NK-92 (cell line): ENCODE data around the gene CCDC110.

Experiments used
- DNase-seq: peaks from one replicate; lab custom pipeline; 2025; ENCODE audit not compliant: unreplicated experiment; lab: John Stamatoyannopoulos, UW

The CCDC110 gene

GRCh38 chr4:185424905-185425646 lies 46.5 kb downstream of the CCDC110 start:
- no peak for DNase-seq

GRCh38 chr4:185421366-185422124 lies 50.0 kb downstream of the CCDC110 start:
- no peak for DNase-seq

- no peak for DNase-seq
Measured at GRCh38 chr4:185416955-185417354, 54.6 kb downstream of the CCDC110 start.

- DNase-seq = no peak
Measured at GRCh38 chr4:185412412-185412811, 59.1 kb downstream of the CCDC110 start.

- DNase-seq = no peak
Measured at GRCh38 chr4:185411849-185412248, 59.7 kb downstream of the CCDC110 start.

- no peak for DNase-seq
Measured at GRCh38 chr4:185408432-185408831, 63.1 kb downstream of the CCDC110 start.

GRCh38 chr4:185405296-185405999 lies 66.1 kb downstream of the CCDC110 start:
- no peak for DNase-seq

- DNase-seq = no peak
Measured at GRCh38 chr4:185404031-185404430, 67.5 kb downstream of the CCDC110 start.

GRCh38 chr4:185399466-185399865 lies 72.1 kb downstream of the CCDC110 start:
- DNase-seq = no peak

- DNase-seq = no peak
Measured at GRCh38 chr4:185398618-185399017, 72.9 kb downstream of the CCDC110 start.

- DNase-seq = no peak
Measured at GRCh38 chr4:185396724-185397385, 74.7 kb downstream of the CCDC110 start, which contains the start of gene ANKRD37. TSS of gene ANKRD37 (plus strand) at chr4:185396841. CDS start at chr4:185396924, 83 bp downstream.

GRCh38 chr4:185395956-185396723 lies 75.4 kb downstream of the CCDC110 start:
- DNase-seq = peak; percentile 62

GRCh38 chr4:185395238-185395955 lies 76.1 kb downstream of the CCDC110 start, which contains the start of gene LRP2BP:
TSS of gene LRP2BP (minus strand) at chr4:185395924. CDS start at chr4:185378186, 17,738 bp downstream.
- DNase-seq = no peak
